Esophagus muscularis mucosa (tissue), 4 donors: ENCODE measurements around the gene APLP2.
"Not testable (repeated sequence)": the region's sequence is repeated elsewhere in the genome, so short reads cannot be mapped to it uniquely, and the experiment has no call there.

Experiments used
- CTCF ChIP-seq, 3 experiments: fragments of 200-600 bp in 2 of 3; fragments of 450-650 bp in 1 of 3; sonication (generic) in 2 of 3; IDR thresholded peaks; one replicate each; pipeline ENCODE4 v1.5.1; 2017 to 2019; ENCODE audit warnings: antibody characterized with exemption in 3 of 3, mild to moderate bottlenecking in 2 of 3, moderate library complexity in 1 of 3
- EP300 ChIP-seq: sonication (generic); formaldehyde crosslinking; IDR thresholded peaks from one replicate; pipeline ENCODE4 v1.6.1; 2017; ENCODE audit warnings: antibody characterized with exemption
- POLR2A ChIP-seq: fragments of 450-650 bp; IDR thresholded peaks from one replicate; pipeline ENCODE4 v1.6.1; 2017; ENCODE audit warnings: antibody characterized with exemption, moderate library complexity, mild to moderate bottlenecking, low read depth
- POLR2AphosphoS5 ChIP-seq, 2 donors: sonication (generic); formaldehyde crosslinking; IDR thresholded peaks; one replicate each; pipeline ENCODE4 v1.6.1; 2017; ENCODE audit warnings: antibody characterized with exemption in 2 of 2

GRCh38 chr11:130172001-130172400 lies 102.3 kb downstream of the APLP2 start:
- TF ChIP-seq CTCF (IDR thresholded peaks at IDR 0.05); POLR2A; POLR2AphosphoS5 (IDR thresholded peaks at IDR 0.05); EP300: not testable (repeated sequence)
